Stimulated activated CD8-positive, alpha-beta memory T cell treated with anti-CD3 and anti-CD28 coated beads, Interleukin-12 subunit alpha, Interleukin-12 subunit beta, amount 100 ng/mL, for 4 hours (primary cell): Measurements from ENCODE around the gene NDUFC1.

ENCODE experiments used
- DNase-seq: peaks from one replicate; pipeline ENCODE4 v3.0.0-alpha.2; 2020; ENCODE audit warnings: low read depth

The NDUFC1 gene

GRCh38 chr4:139247241-139247640 lies 55.0 kb downstream of the NDUFC1 start:
- DNase-seq, result no peak

GRCh38 chr4:139246166-139246565 lies 56.1 kb downstream of the NDUFC1 start:
- no peak for DNase-seq

GRCh38 chr4:139245590-139245989 lies 56.7 kb downstream of the NDUFC1 start:
- DNase-seq, result no peak

GRCh38 chr4:139243448-139244365 lies 58.6 kb downstream of the NDUFC1 start:
- DNase-seq, result no peak

- no peak for DNase-seq
These were observed 59.7 kb downstream of the NDUFC1 start for GRCh38 chr4:139242511-139243051.

- DNase-seq, result no peak
These were observed 60.5 kb downstream of the NDUFC1 start for GRCh38 chr4:139241784-139242151.

GRCh38 chr4:139241086-139241783 lies 61.0 kb downstream of the NDUFC1 start:
- no peak for DNase-seq
